ENCODE measurements around the gene BMPER.

BMPER gene

DNA sequence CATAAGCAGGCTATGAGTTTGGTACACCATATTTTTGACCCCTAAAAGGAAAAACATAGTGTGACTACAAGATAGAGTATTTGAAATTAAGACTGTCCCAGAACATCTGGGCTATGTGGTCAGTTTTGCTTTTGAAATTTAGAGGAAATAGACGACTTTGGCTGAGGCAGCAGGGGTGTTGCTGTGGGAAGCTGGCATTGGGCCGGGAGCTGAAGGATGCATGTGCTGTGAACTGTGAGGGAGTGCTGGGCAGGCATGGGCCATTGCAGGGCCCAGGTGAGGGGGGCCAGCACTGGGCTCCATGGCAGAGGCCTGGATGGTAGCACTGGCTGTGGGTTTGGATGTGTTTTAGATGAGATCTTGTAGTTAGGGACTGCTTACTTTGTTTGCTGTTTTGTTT is 168.3 kb downstream of the BMPER start:
- Histone ChIP-seq H3F3A (ENCODE audit: insufficient read depth) (no peaks in the 10 kb centered on the region), H3K36me3 (ENCODE audit: low read length) (no peaks in the 10 kb centered on the region), H3K79me2 (ENCODE audit: insufficient read depth, low read length) (no peaks in the 10 kb centered on the region), H3K4me3 (ENCODE audit: insufficient read depth, low read length, poor library complexity, severe bottlenecking) (no peak overlapping the region), H3K27me3 (ENCODE audit: low read length) (no peaks in the 10 kb centered on the region), H2AFZ (ENCODE audit: low read depth, low read length, severe bottlenecking) (no peak overlapping the region), H3K9me3 (ENCODE audit: insufficient read depth, low read length) (no peaks in the 10 kb centered on the region), H3K27ac (ENCODE audit: low read depth, low read length) (no peak overlapping the region), H3K9me2 (replicated peaks; ENCODE audit: insufficient read depth, low read length) (no peaks in the 10 kb centered on the region), H3K4me2 (ENCODE audit: low read depth, low read length, poor library complexity, severe bottlenecking) (no peak overlapping the region), H3K9ac (ENCODE audit: low read length) (no peak overlapping the region), H4K20me1 (ENCODE audit: low read depth, low read length) (no peaks in the 10 kb centered on the region)
- TF ChIP-seq, protein P1, sequence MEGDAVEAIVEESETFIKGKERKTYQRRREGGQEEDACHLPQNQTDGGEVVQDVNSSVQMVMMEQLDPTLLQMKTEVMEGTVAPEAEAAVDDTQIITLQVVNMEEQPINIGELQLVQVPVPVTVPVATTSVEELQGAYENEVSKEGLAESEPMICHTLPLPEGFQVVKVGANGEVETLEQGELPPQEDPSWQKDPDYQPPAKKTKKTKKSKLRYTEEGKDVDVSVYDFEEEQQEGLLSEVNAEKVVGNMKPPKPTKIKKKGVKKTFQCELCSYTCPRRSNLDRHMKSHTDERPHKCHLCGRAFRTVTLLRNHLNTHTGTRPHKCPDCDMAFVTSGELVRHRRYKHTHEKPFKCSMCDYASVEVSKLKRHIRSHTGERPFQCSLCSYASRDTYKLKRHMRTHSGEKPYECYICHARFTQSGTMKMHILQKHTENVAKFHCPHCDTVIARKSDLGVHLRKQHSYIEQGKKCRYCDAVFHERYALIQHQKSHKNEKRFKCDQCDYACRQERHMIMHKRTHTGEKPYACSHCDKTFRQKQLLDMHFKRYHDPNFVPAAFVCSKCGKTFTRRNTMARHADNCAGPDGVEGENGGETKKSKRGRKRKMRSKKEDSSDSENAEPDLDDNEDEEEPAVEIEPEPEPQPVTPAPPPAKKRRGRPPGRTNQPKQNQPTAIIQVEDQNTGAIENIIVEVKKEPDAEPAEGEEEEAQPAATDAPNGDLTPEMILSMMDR (IDR thresholded peaks at IDR 0.05; ENCODE audit: insufficient read depth, low read length, poor library complexity, severe bottlenecking), result no peak
- no peak for TF ChIP-seq EZH2phosphoT487 (conservative IDR thresholded peaks at IDR 0.05; ENCODE audit: low read length)

DNA sequence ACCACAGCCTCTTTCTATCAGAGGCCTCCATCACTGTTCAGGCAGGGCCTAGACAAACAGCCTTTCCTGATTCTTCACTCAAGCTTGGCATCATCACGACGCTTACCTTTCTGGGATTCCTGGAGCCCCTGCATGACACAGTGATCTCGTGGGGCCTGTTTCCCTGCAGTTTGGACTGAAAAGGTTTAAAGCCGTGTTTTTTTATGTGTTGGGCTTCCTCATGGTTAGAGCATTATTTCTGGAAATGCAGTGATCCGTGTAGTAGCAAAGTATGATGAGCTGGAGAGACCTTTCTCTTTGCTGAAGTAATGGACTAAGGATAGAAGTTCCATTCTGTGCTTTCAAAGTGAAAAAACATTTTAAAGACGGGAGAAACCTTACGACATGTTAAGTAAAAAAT is 169.1 kb downstream of the BMPER start:
- H4K20me1 ChIP-seq (ENCODE audit: low read depth, low read length), result no peaks in the 10 kb centered on the region
- TF ChIP-seq EZH2phosphoT487 (conservative IDR thresholded peaks at IDR 0.05; ENCODE audit: low read length), result no peak
- TF ChIP-seq, protein P1 (IDR thresholded peaks at IDR 0.05; ENCODE audit: insufficient read depth, low read length, poor library complexity, severe bottlenecking), result no peak

DNA sequence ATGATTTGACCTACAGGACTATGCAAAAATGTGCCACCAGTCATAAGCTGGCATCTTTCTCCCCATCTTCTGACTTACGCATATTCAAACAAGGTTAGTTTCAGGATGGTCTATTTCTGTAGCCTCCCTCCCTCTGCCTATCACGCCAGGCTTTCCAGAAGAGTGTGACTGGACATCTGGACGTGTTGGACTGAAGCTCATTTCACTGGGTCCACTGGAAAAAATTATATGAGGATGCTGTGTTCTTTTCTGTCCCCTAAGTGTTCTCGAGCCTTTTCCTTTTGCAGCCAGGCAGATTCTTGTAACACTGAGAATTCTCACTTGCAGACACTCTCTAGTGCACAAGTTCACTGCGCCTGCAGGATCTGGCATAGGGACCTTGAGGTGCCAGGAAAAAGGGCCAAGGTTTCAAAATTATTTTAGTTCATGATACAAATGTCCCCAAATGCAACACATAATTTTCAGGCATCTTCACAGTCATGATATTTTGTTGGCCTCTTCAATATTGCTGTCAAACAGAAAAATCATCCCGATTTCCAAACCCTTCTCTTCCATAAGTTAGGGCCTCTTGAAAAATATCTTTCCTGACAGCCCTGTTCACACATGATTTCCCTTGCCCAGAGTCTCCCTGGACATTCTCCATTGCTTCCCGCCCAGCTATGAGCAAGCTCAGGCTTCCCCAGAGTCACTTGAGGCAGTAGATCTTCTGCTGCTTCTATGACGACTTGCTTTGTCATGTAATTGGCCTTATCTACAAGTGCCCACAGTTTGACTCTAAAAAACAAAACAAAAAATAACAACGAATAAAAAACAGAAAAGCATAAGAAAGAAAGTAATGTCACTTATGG is 170.4 kb downstream of the BMPER start:
- no peak overlapping the region for H2AFZ ChIP-seq (ENCODE audit: low read depth, low read length, severe bottlenecking)
- no peak overlapping the region for H3K4me3 ChIP-seq (ENCODE audit: insufficient read depth, low read length, poor library complexity, severe bottlenecking)
- no peaks in the 10 kb centered on the region for H3K9me3 ChIP-seq (ENCODE audit: insufficient read depth, low read length)
- no peak overlapping the region for H3K9ac ChIP-seq (ENCODE audit: low read length)
- no peaks in the 10 kb centered on the region for H3K36me3 ChIP-seq (ENCODE audit: low read length)
- no peaks in the 10 kb centered on the region for H3K27me3 ChIP-seq (ENCODE audit: low read length)
- H3K9me2 ChIP-seq (replicated peaks; ENCODE audit: insufficient read depth, low read length), result no peaks in the 10 kb centered on the region
- TF ChIP-seq EZH2phosphoT487 (conservative IDR thresholded peaks at IDR 0.05; ENCODE audit: low read length), result no peak
- TF ChIP-seq, protein P1 (IDR thresholded peaks at IDR 0.05; ENCODE audit: insufficient read depth, low read length, poor library complexity, severe bottlenecking), result no peak
- no peaks in the 10 kb centered on the region for H3K79me2 ChIP-seq (ENCODE audit: insufficient read depth, low read length)
- H3F3A ChIP-seq (ENCODE audit: insufficient read depth), result no peaks in the 10 kb centered on the region
- H3K4me2 ChIP-seq (ENCODE audit: low read depth, low read length, poor library complexity, severe bottlenecking), result no peak overlapping the region
- H4K20me1 ChIP-seq (ENCODE audit: low read depth, low read length), result no peaks in the 10 kb centered on the region
- H3K27ac ChIP-seq (ENCODE audit: low read depth, low read length), result no peak overlapping the region

More for the DNA sequence above, 169.1 kb downstream of the BMPER start:
- H3F3A ChIP-seq (ENCODE audit: insufficient read depth), result no peaks in the 10 kb centered on the region
- H3K4me2 ChIP-seq (ENCODE audit: low read depth, low read length, poor library complexity, severe bottlenecking), result no peak overlapping the region
- H3K4me3 ChIP-seq (ENCODE audit: insufficient read depth, low read length, poor library complexity, severe bottlenecking), result no peak overlapping the region
- H3K36me3 ChIP-seq (ENCODE audit: low read length), result no peaks in the 10 kb centered on the region
- no peaks in the 10 kb centered on the region for H3K9me3 ChIP-seq (ENCODE audit: insufficient read depth, low read length)
- no peaks in the 10 kb centered on the region for H3K27me3 ChIP-seq (ENCODE audit: low read length)
- no peak overlapping the region for H3K27ac ChIP-seq (ENCODE audit: low read depth, low read length)
- no peaks in the 10 kb centered on the region for H3K9me2 ChIP-seq (replicated peaks; ENCODE audit: insufficient read depth, low read length)
- H2AFZ ChIP-seq (ENCODE audit: low read depth, low read length, severe bottlenecking), result no peak overlapping the region
- H3K9ac ChIP-seq (ENCODE audit: low read length), result no peak overlapping the region
- H3K79me2 ChIP-seq (ENCODE audit: insufficient read depth, low read length), result no peaks in the 10 kb centered on the region
